Activated CD8-positive, alpha-beta memory T cell treated with anti-CD3 and anti-CD28 coated beads, Interleukin-2, amount 50 U/mL, for 4 hours (primary cell): ENCODE measurements around the gene PRR12.
"Not testable (repeated sequence)": the region's sequence is repeated elsewhere in the genome, so short reads cannot be mapped to it uniquely, and the experiment has no call there.

Experiments used
- DNase-seq: peaks from one replicate; pipeline ENCODE4 v3.0.0-alpha.2; 2020

Gene PRR12

GRCh38 chr19:49593233-49594113 is 2.5 kb downstream of the PRR12 start:
- peak; percentile 91 for DNase-seq

GRCh38 chr19:49594157-49594992 is 3.4 kb downstream of the PRR12 start:
- DNase-seq: no peak

- no peak for DNase-seq
Measured at GRCh38 chr19:49594993-49595818, 4.2 kb downstream of the PRR12 start.

GRCh38 chr19:49595819-49596404 is 4.9 kb downstream of the PRR12 start:
- no peak for DNase-seq

- DNase-seq: no peak
Measured at GRCh38 chr19:49596407-49596806, 5.4 kb downstream of the PRR12 start.

- DNase-seq: no peak
Measured at GRCh38 chr19:49596954-49597702, 6.1 kb downstream of the PRR12 start.

- no peak for DNase-seq
Measured at GRCh38 chr19:49597703-49597974, 6.7 kb downstream of the PRR12 start.

GRCh38 chr19:49599378-49600295 is 8.7 kb downstream of the PRR12 start:
- DNase-seq: no peak

GRCh38 chr19:49601482-49602038 is 10.6 kb downstream of the PRR12 start:
- no peak for DNase-seq

- DNase-seq: no peak
Measured at GRCh38 chr19:49602806-49603205, 11.8 kb downstream of the PRR12 start.

GRCh38 chr19:49605605-49606004 is 14.6 kb downstream of the PRR12 start:
- DNase-seq: no peak

- no peak for DNase-seq
Measured at GRCh38 chr19:49609499-49610092, 18.6 kb downstream of the PRR12 start.

GRCh38 chr19:49613374-49613773 is 22.4 kb downstream of the PRR12 start:
- no peak for DNase-seq

- DNase-seq: no peak
Measured at GRCh38 chr19:49614096-49614833, 23.3 kb downstream of the PRR12 start.

GRCh38 chr19:49615861-49616260 is 24.9 kb downstream of the PRR12 start:
- no peak for DNase-seq

GRCh38 chr19:49616532-49616931 is 25.6 kb downstream of the PRR12 start:
- no peak for DNase-seq

GRCh38 chr19:49616945-49617344 is 26.0 kb downstream of the PRR12 start:
- no peak for DNase-seq

- not testable (repeated sequence) for DNase-seq
Measured at GRCh38 chr19:49617860-49618259, 26.9 kb downstream of the PRR12 start.
